SU-DHL-6 (cell line): Measurements from ENCODE around the gene ALDOA.

ENCODE experiments used
- H2AFZ ChIP-seq: fragments of 200-600 bp; sonication (generic); 2 replicates; pipeline ENCODE4 v1.6.1; 2014; ENCODE audit warnings: low read depth, mild to moderate bottlenecking, moderate library complexity, mixed read lengths, antibody characterized with exemption, low read length; ENCODE audit not compliant: severe bottlenecking
- H3F3A ChIP-seq: fragments of 200-600 bp; shearing (Covaris generic); 2 replicates; pipeline ENCODE4 v1.6.0; 2016; ENCODE audit warnings: antibody characterized with exemption, mild to moderate bottlenecking; ENCODE audit not compliant: insufficient read depth
- H3K27ac ChIP-seq: fragments of 200-600 bp; sonication (generic); 2 replicates; pipeline ENCODE4 v1.5.1; 2016; ENCODE audit warnings: low read depth, mild to moderate bottlenecking, low read length, moderate library complexity, mixed read lengths
- H3K27me3 ChIP-seq: fragments of 200-600 bp; sonication (generic), shearing (Covaris generic); 2 replicates; pipeline ENCODE4 v1.6.0; 2014; ENCODE audit warnings: mild to moderate bottlenecking, low read length
- H3K36me3 ChIP-seq: fragments of 200-600 bp; sonication (generic); 2 replicates; pipeline ENCODE4 v1.6.1; 2014; ENCODE audit warnings: mild to moderate bottlenecking, low read length, mixed read lengths
- H3K4me2 ChIP-seq: fragments of 300-600, 200-600 bp; shearing (Covaris generic), sonication (generic); 2 replicates; pipeline ENCODE4 v1.6.0; 2014; ENCODE audit warnings: low read length, low read depth, mild to moderate bottlenecking; ENCODE audit not compliant: poor library complexity, severe bottlenecking
- H3K4me3 ChIP-seq: fragments of 200-600 bp; sonication (generic); 2 replicates; pipeline ENCODE4 v1.5.1; 2014; ENCODE audit warnings: antibody characterized with exemption, low read length, mild to moderate bottlenecking, mixed read lengths; ENCODE audit not compliant: insufficient read depth, poor library complexity, severe bottlenecking
- H3K79me2 ChIP-seq: fragments of 200-600 bp; sonication (generic); 2 replicates; pipeline ENCODE4 v1.6.1; 2014; ENCODE audit warnings: mild to moderate bottlenecking, low read length, moderate library complexity; ENCODE audit not compliant: insufficient read depth
- H3K9ac ChIP-seq: fragments of 200-600 bp; sonication (generic); 2 replicates; pipeline ENCODE4 v1.7.0; 2014; ENCODE audit warnings: mild to moderate bottlenecking, low read length
- H3K9me2 ChIP-seq: fragments of 200-600 bp; sonication (generic); replicated peaks from 2 replicates; pipeline ENCODE4 v1.6.1; 2014; ENCODE audit warnings: low read length; ENCODE audit not compliant: insufficient read depth
- H3K9me3 ChIP-seq: fragments of 200-600 bp; sonication (generic); 2 replicates; pipeline ENCODE4 v1.6.1; 2014; ENCODE audit warnings: low read length, mixed read lengths; ENCODE audit not compliant: insufficient read depth
- H4K20me1 ChIP-seq: fragments of 200-600 bp; sonication (generic); 2 replicates; pipeline ENCODE4 v1.6.1; 2014; ENCODE audit warnings: low read depth, mild to moderate bottlenecking, antibody characterized with exemption, low read length, moderate library complexity, mixed read lengths
- EZH2phosphoT487 ChIP-seq: fragments of 200-600 bp; sonication (generic), shearing (Covaris generic); conservative IDR thresholded peaks from 2 replicates; pipeline ENCODE4 v1.6.1; 2018; ENCODE audit warnings: mild to moderate bottlenecking, antibody characterized with exemption, low read length, moderate library complexity, mixed read lengths
- TF ChIP-seq, protein P1 (sequence below): fragments of 200-600 bp; sonication (generic); IDR thresholded peaks from one replicate; pipeline ENCODE4 v1.5.1; 2017; ENCODE audit warnings: antibody characterized with exemption, mild to moderate bottlenecking, low read length, moderate library complexity; ENCODE audit not compliant: insufficient read depth, poor library complexity, severe bottlenecking

The ALDOA gene

GRCh38 chr16:30110661-30111060 is 45.1 kb downstream of the ALDOA start:
- no peak overlapping the region for H3K27ac ChIP-seq
- no peaks in the 10 kb centered on the region for H3K79me2 ChIP-seq
- no peak overlapping the region for H3K4me3 ChIP-seq
- no peaks in the 10 kb centered on the region for H3K27me3 ChIP-seq
- no peaks in the 10 kb centered on the region for H3K9me3 ChIP-seq
- H3K9ac ChIP-seq = no peak overlapping the region
- H3K4me2 ChIP-seq = no peak overlapping the region
- no peaks in the 10 kb centered on the region for H4K20me1 ChIP-seq
- no peak overlapping the region for H2AFZ ChIP-seq
- no peaks in the 10 kb centered on the region for H3K36me3 ChIP-seq
- H3K9me2 ChIP-seq = no peaks in the 10 kb centered on the region
- TF ChIP-seq EZH2phosphoT487 = no peak
- TF ChIP-seq, protein P1, sequence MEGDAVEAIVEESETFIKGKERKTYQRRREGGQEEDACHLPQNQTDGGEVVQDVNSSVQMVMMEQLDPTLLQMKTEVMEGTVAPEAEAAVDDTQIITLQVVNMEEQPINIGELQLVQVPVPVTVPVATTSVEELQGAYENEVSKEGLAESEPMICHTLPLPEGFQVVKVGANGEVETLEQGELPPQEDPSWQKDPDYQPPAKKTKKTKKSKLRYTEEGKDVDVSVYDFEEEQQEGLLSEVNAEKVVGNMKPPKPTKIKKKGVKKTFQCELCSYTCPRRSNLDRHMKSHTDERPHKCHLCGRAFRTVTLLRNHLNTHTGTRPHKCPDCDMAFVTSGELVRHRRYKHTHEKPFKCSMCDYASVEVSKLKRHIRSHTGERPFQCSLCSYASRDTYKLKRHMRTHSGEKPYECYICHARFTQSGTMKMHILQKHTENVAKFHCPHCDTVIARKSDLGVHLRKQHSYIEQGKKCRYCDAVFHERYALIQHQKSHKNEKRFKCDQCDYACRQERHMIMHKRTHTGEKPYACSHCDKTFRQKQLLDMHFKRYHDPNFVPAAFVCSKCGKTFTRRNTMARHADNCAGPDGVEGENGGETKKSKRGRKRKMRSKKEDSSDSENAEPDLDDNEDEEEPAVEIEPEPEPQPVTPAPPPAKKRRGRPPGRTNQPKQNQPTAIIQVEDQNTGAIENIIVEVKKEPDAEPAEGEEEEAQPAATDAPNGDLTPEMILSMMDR = no peak
- peaks cover 7% of the 10 kb centered on the region; the same call in 1 of the 2 replicates for H3F3A ChIP-seq

DNA sequence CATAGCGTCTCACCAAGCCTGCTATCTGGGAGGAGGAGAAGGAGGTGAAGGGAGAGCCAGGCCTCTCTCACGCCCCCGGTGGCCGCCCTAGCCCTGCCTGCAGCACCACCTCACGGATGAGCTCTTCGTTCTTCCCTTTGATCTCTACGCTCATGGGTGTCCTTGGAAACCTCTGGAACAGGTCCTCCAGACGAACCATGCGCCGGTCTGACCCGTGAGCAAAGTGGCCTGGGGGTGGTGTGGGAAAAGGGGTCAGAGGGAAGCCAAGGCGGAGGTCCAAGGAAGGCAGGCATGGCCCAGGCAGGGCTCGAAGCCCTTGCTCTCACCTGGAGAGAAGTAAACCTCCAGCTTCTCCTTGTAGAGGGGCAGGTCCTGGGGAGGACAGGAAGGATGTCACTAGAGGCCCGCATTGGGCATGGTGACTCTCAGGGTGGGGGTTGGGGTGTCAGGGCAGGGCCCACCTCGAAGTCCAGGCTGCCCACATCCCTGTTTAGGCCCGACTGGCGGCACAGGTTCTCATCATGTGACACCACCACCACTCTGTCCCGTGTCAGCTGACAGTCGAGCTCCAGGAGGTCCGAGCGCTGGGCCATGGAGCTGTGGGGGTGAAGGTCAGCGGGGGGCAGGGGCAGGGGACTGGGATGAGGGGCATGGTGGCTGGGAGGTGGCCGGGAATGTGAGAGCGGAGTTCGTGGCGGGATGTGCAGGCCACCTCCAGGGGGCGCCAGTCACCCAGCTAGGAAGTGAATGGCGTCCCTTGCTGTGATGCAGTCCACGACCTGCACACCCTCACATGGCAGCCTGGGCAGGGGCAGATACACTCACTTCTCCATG is 46.9 kb downstream of the ALDOA start:
- no peaks in the 10 kb centered on the region for H4K20me1 ChIP-seq
- H3K36me3 ChIP-seq = no peaks in the 10 kb centered on the region
- H3K4me2 ChIP-seq = no peak overlapping the region

GRCh38 chr16:30113031-30113710 is 47.6 kb downstream of the ALDOA start, which contains the start of gene GDPD3:
TSS of gene GDPD3 (minus strand) at chr16:30113537. CDS start at chr16:30113478, 59 bp downstream.
- Histone ChIP-seq H3K4me3 (no peak within 1 kb of the TSS), H2AFZ (no peak within 1 kb of the TSS), H3K27me3 (no peaks in the 10 kb centered on the region), H3K4me2 (no peak within 1 kb of the TSS), H3F3A (peaks cover 7% of the 10 kb centered on the region; the same call in 1 of the 2 replicates), H3K9ac (no peak within 1 kb of the TSS), H3K9me2 (no peaks in the 10 kb centered on the region), H3K36me3 (no peaks in the 10 kb centered on the region), H3K27ac (no peak within 1 kb of the TSS), H3K79me2 (no peaks in the 10 kb centered on the region), H4K20me1 (no peaks in the 10 kb centered on the region), H3K9me3 (no peaks in the 10 kb centered on the region)
- TF ChIP-seq, protein P1 = no peak
- no peak for TF ChIP-seq EZH2phosphoT487

More for the DNA sequence above, 46.9 kb downstream of the ALDOA start:
- Histone ChIP-seq H3K4me3 (no peak overlapping the region), H3K27ac (no peak overlapping the region), H3K9ac (no peak overlapping the region), H3K9me2 (no peaks in the 10 kb centered on the region), H3K27me3 (no peaks in the 10 kb centered on the region), H3F3A (peaks cover 7% of the 10 kb centered on the region; the same call in 1 of the 2 replicates), H3K79me2 (no peaks in the 10 kb centered on the region), H3K9me3 (no peaks in the 10 kb centered on the region), H2AFZ (no peak overlapping the region)
- TF ChIP-seq EZH2phosphoT487 = no peak
- TF ChIP-seq, protein P1 = peak; percentile 66
